D341Med (cell line): ENCODE measurements around the gene ASMTL.
A peak's percentile ranks its signal among the peaks of the same experiment; 100 is the strongest.
"Not testable (repeated sequence)": the region's sequence is repeated elsewhere in the genome, so short reads cannot be mapped to it uniquely, and the experiment has no call there.

Experiments
- DNase-seq: peaks from one replicate; pipeline ENCODE4 v3.0.0; 2012; ENCODE audit warnings: low spot score

ASMTL gene

GRCh38 chrX:1453951-1454785, 1.5 kb upstream of the ASMTL start:
- peak; percentile 92 for DNase-seq

GRCh38 chrX:1453395-1453783, 680 bp upstream of the ASMTL start:
- no peak for DNase-seq

- no peak for DNase-seq
Observed at GRCh38 chrX:1451661-1452515, 821 bp downstream of the ASMTL start.

GRCh38 chrX:1451251-1451660, 1.5 kb downstream of the ASMTL start:
- DNase-seq, result no peak

- DNase-seq, result no peak
Observed at GRCh38 chrX:1450361-1451161, 2.1 kb downstream of the ASMTL start.

GRCh38 chrX:1449823-1450149, 2.9 kb downstream of the ASMTL start:
- DNase-seq, result no peak

- DNase-seq, result no peak
Observed at GRCh38 chrX:1449036-1449822, 3.5 kb downstream of the ASMTL start.

GRCh38 chrX:1448573-1449001, 4.1 kb downstream of the ASMTL start:
- not testable (repeated sequence) for DNase-seq

- DNase-seq, result not testable (repeated sequence)
Observed at GRCh38 chrX:1447969-1448572, 4.6 kb downstream of the ASMTL start.

GRCh38 chrX:1446984-1447968, 5.4 kb downstream of the ASMTL start:
- DNase-seq, result not testable (repeated sequence)

- DNase-seq, result no peak
Observed at GRCh38 chrX:1444561-1445500, 7.9 kb downstream of the ASMTL start.

GRCh38 chrX:1443496-1444075, 9.1 kb downstream of the ASMTL start:
- DNase-seq, result no peak

- DNase-seq, result no peak
Observed at GRCh38 chrX:1442724-1443367, 9.9 kb downstream of the ASMTL start.

GRCh38 chrX:1442016-1442665, 10.6 kb downstream of the ASMTL start:
- DNase-seq, result no peak

GRCh38 chrX:1440506-1440905, 12.2 kb downstream of the ASMTL start:
- DNase-seq, result no peak

- no peak for DNase-seq
Observed at GRCh38 chrX:1435241-1435895, 17.3 kb downstream of the ASMTL start.

GRCh38 chrX:1434871-1435240, 17.9 kb downstream of the ASMTL start:
- no peak for DNase-seq
